Testis (tissue), 2 donors: ENCODE measurements around the gene EXO1.
"Not testable (repeated sequence)": the region's sequence is repeated elsewhere in the genome, so short reads cannot be mapped to it uniquely, and the experiment has no call there.

ENCODE experiments used
- POLR2A ChIP-seq: fragments of 450-650 bp; IDR thresholded peaks from one replicate; pipeline ENCODE4 v1.6.1; 2017; ENCODE audit warnings: antibody characterized with exemption, mild to moderate bottlenecking, moderate library complexity
- TF ChIP-seq, protein P1 (sequence below), 3 experiments: fragments of 450-650 bp in 2 of 3; fragments of 200-600 bp in 1 of 3; sonication (generic) in 1 of 3; IDR thresholded peaks; one replicate each; pipeline ENCODE4 v1.5.1; 2016 to 2019; ENCODE audit warnings: antibody characterized with exemption in 3 of 3, mild to moderate bottlenecking in 2 of 3, moderate library complexity in 1 of 3

DNA sequence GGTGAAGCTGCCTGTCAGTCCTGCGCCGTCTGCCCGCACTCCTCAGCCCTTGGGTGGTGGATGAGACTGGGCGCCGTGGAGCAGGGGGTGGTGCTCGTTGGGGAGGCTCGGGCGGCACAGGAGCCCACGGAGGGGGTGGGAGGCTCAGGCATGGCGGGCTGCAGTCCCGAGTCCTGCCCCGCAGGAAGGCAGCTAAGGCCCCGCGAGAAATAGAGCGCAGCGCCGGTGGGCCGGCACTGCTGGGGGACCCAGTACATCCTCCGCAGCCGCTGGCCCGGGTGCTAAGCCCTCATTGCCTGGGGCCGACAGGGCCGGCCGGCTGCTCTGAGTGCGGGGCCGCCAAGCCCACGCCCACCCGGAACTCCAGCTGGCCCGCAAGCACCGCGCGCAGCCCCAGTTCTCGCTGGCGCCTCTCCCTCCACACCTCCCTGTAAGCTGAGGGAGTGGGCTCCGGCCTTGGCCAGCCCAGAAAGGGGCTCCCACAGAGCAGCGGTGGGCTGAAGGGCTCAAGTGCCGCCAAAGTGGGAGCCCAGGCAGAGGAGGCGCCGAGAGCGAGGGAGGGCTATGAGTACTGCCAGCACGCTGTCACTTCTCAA lies 7.6 kb downstream of the EXO1 start:
- TF ChIP-seq, protein P1, sequence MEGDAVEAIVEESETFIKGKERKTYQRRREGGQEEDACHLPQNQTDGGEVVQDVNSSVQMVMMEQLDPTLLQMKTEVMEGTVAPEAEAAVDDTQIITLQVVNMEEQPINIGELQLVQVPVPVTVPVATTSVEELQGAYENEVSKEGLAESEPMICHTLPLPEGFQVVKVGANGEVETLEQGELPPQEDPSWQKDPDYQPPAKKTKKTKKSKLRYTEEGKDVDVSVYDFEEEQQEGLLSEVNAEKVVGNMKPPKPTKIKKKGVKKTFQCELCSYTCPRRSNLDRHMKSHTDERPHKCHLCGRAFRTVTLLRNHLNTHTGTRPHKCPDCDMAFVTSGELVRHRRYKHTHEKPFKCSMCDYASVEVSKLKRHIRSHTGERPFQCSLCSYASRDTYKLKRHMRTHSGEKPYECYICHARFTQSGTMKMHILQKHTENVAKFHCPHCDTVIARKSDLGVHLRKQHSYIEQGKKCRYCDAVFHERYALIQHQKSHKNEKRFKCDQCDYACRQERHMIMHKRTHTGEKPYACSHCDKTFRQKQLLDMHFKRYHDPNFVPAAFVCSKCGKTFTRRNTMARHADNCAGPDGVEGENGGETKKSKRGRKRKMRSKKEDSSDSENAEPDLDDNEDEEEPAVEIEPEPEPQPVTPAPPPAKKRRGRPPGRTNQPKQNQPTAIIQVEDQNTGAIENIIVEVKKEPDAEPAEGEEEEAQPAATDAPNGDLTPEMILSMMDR (IDR thresholded peaks at IDR 0.05): not testable (repeated sequence)
- not testable (repeated sequence) for TF ChIP-seq POLR2A
